ENCODE data around the gene ELK4. TPM values are rescaled to one million over a fixed set of nuclear protein-coding genes. Genes with fewer than 3 reads are reported as not detected.

The ELK4 gene
- polyA plus RNA-seq, 1 of the 3 experiments (the other 2 are of a cell fraction) = 2.6 TPM

- no peak overlapping the region for H3K4me3 ChIP-seq (ENCODE audit: low read depth in 2 of 2, low read length in 1 of 2)
- peaks cover 59 to 71% of the 10 kb centered on the region in 2 experiments for H3K36me3 ChIP-seq (replicated peaks in 1 of 2; ENCODE audit: control insufficient read depth in 1 of 2, insufficient read depth in 2 of 2, low read length in 1 of 2)
- POLR2A ChIA-PET = no interaction called here
- H2AFZ ChIP-seq (ENCODE audit: low read depth) = no peak overlapping the region
- H3K27ac ChIP-seq (ENCODE audit: low read depth in 2 of 2, low read length in 1 of 2) = peak overlapping the region in 1 of 2 experiments; percentile 72; a peak in 1 of 4 replicates
- CTCF ChIA-PET = interaction anchor here (1.1 to 1.9 kb wide), 4 partner anchors 11 to 83 kb away, joined by 3 to 13 read pairs (median 4); no protein-coding TSS in a partner anchor
- 97% methylated on average over 3 of the region's 3 CpGs for WGBS (ENCODE audit: low lambda C conversion rate)
- TF ChIP-seq CHD2 (IDR thresholded peaks at IDR 0.05; ENCODE audit: low read length, partially characterized antibody) (no peak), NRF1 (IDR thresholded peaks at IDR 0.05; ENCODE audit: low read depth, low read length) (no peak), RCOR1 (IDR thresholded peaks at IDR 0.05; ENCODE audit: low read length) (no peak), POLR2AphosphoS5 (IDR thresholded peaks at IDR 0.05; ENCODE audit: low read depth, low read length) (no peak), MEF2A (IDR thresholded peaks at IDR 0.05; ENCODE audit: borderline replicate concordance, low read depth) (no peak), SIN3A (IDR thresholded peaks at IDR 0.05; ENCODE audit: borderline replicate concordance, low read depth, low read length) (no peak), MXI1 (IDR thresholded peaks at IDR 0.05; ENCODE audit: low read depth, low read length) (no peak), CTCF (IDR thresholded peaks at IDR 0.05) (no peak), USF1 (IDR thresholded peaks at IDR 0.05; ENCODE audit: borderline replicate concordance, low read depth) (no peak), SMC3 (IDR thresholded peaks at IDR 0.05; ENCODE audit: low read depth, low read length) (no peak), EP300 (IDR thresholded peaks at IDR 0.05; ENCODE audit: borderline replicate concordance in 1 of 2, low read depth in 1 of 2, low read length in 1 of 2) (no peak), TCF12 (IDR thresholded peaks at IDR 0.05) (no peak), GABPA (IDR thresholded peaks at IDR 0.05; ENCODE audit: low read depth) (no peak), RFX5 (IDR thresholded peaks at IDR 0.05; ENCODE audit: low read length) (no peak)
- H3F3A ChIP-seq (replicated peaks; ENCODE audit: insufficient read depth) = peaks cover 8% of the 10 kb centered on the region
- H3K27me3 ChIP-seq (ENCODE audit: insufficient read depth) = no peaks in the 10 kb centered on the region
- H3K9me2 ChIP-seq = no peaks in the 10 kb centered on the region
- H3K79me2 ChIP-seq (ENCODE audit: insufficient read depth) = peaks cover 45% of the 10 kb centered on the region
- H4K20me1 ChIP-seq (ENCODE audit: insufficient read depth) = no peaks in the 10 kb centered on the region
- no peaks in the 10 kb centered on the region for H3K9me3 ChIP-seq
- no peak overlapping the region for H3K4me2 ChIP-seq
- no peak overlapping the region for H3K9ac ChIP-seq
- peaks cover 5 to 24% of the 10 kb centered on the region in 2 experiments; a peak in 3 of 4 replicates for H3K4me1 ChIP-seq (ENCODE audit: control insufficient read depth in 1 of 2, insufficient read depth in 2 of 2, low read depth in 1 of 2, low read length in 1 of 2)
- DNase-seq = no peak
Observed at GRCh38 chr1:205612104-205612503, 19.7 kb downstream of the ELK4 start.

GRCh38 chr1:205610901-205611466 lies 20.8 kb downstream of the ELK4 start:
- Histone ChIP-seq H3K27me3 (ENCODE audit: insufficient read depth) (no peaks in the 10 kb centered on the region), H4K20me1 (ENCODE audit: insufficient read depth) (no peaks in the 10 kb centered on the region), H3K9me2 (no peaks in the 10 kb centered on the region), H3F3A (replicated peaks; ENCODE audit: insufficient read depth) (peaks cover 7% of the 10 kb centered on the region), H3K79me2 (ENCODE audit: insufficient read depth) (peaks cover 46% of the 10 kb centered on the region), H3K9ac (no peak overlapping the region), H3K4me1 (ENCODE audit: control insufficient read depth in 1 of 2, insufficient read depth in 2 of 2, low read depth in 1 of 2, low read length in 1 of 2) (peaks cover 5 to 24% of the 10 kb centered on the region in 2 experiments; a peak in 3 of 4 replicates), H3K4me2 (no peak overlapping the region), H3K4me3 (ENCODE audit: low read depth in 2 of 2, low read length in 1 of 2) (no peak overlapping the region), H3K36me3 (replicated peaks in 1 of 2; ENCODE audit: control insufficient read depth in 1 of 2, insufficient read depth in 2 of 2, low read length in 1 of 2) (peaks cover 50 to 61% of the 10 kb centered on the region in 2 experiments), H2AFZ (ENCODE audit: low read depth) (no peak overlapping the region), H3K27ac (ENCODE audit: low read depth in 2 of 2, low read length in 1 of 2) (peak overlapping the region; percentile 39 to 72; a peak in 3 of 4 replicates), H3K9me3 (no peaks in the 10 kb centered on the region)
- DNase-seq = no peak
- WGBS (ENCODE audit: low lambda C conversion rate) = 78% methylated on average over 3 of the region's 3 CpGs
- ChIA-PET POLR2A (no interaction called here), CTCF (interaction anchor here (1.1 kb wide), 1 partner anchor 12 kb away, joined by 3 read pairs; no protein-coding TSS in a partner anchor)
- no peak for TF ChIP-seq SMC3 (IDR thresholded peaks at IDR 0.05; ENCODE audit: low read depth, low read length)
- 0 out of 2 replicates have a peak, but pooled peaks have one; percentile 11 for TF ChIP-seq JUND (IDR thresholded peaks at IDR 0.05)
- TF ChIP-seq TCF12 (IDR thresholded peaks at IDR 0.05) = peak; percentile 57
- TF ChIP-seq CHD2 (IDR thresholded peaks at IDR 0.05; ENCODE audit: low read length, partially characterized antibody) = no peak
- no peak for TF ChIP-seq ZBTB33 (IDR thresholded peaks at IDR 0.05; ENCODE audit: borderline replicate concordance, low read depth)
- no peak for TF ChIP-seq TAF1 (IDR thresholded peaks at IDR 0.05; ENCODE audit: borderline replicate concordance, low read depth, low read length)
- TF ChIP-seq CTCF (IDR thresholded peaks at IDR 0.05) = no peak
- no peak for TF ChIP-seq RAD21 (IDR thresholded peaks at IDR 0.05; ENCODE audit: low read length)

All from SK-N-SH (cell line).